Activated naive CD4-positive, alpha-beta T cell treated with anti-CD3 and anti-CD28 coated beads for 36 hours (primary cell): ENCODE data around the gene TAAR9. TPM values are rescaled to one million over a fixed set of nuclear protein-coding genes. Genes with fewer than 3 reads are reported as not detected.

ENCODE experiments used
- CTCF ChIA-PET: fragments of 350-600 bp; sonication (Branson Sonifier 250); formaldehyde crosslinking; loops from one replicate; lab custom pipeline; 2021; ENCODE audit warnings: antibody characterized with exemption; lab: Charles Lee
- DNase-seq: peaks from one replicate; pipeline ENCODE4 v3.0.0-alpha.2; 2020
- H3K27ac Mint-ChIP-seq: one replicate; pipeline ENCODE4 v1.8.0; 2021; ENCODE audit warnings: mild to moderate bottlenecking, mixed read lengths
- H3K27me3 Mint-ChIP-seq: one replicate; pipeline ENCODE4 v1.8.0; 2021; ENCODE audit warnings: low read depth, mixed read lengths
- H3K36me3 Mint-ChIP-seq: one replicate; pipeline ENCODE4 v1.8.0; 2021; ENCODE audit warnings: low read depth, mixed read lengths
- H3K4me1 Mint-ChIP-seq: one replicate; pipeline ENCODE4 v1.8.0; 2021; ENCODE audit warnings: low read depth, mixed read lengths
- H3K4me3 Mint-ChIP-seq: one replicate; pipeline ENCODE4 v1.8.0; 2021; ENCODE audit warnings: mild to moderate bottlenecking, moderate library complexity, mixed read lengths
- H3K9me3 Mint-ChIP-seq: one replicate; pipeline ENCODE4 v1.8.0; 2021; ENCODE audit warnings: mixed read lengths
- intact Hi-C: fragments of 100-400 bp; cut with micrococcal nuclease; formaldehyde crosslinking; loops from one replicate; pipeline ENCODE4 v1.15.1; 2023
- total RNA-seq, 2 experiments: library from RNA; stranded (reverse); gene quantifications; one replicate each; pipeline ENCODE4 v1.2.3, GENCODE V29; 2021

Gene TAAR9
- total RNA-seq, 2 experiments from 2014 or later, result not detected

- H3K27me3 Mint-ChIP-seq, result no peaks in the 10 kb centered on the region
- intact Hi-C loops, result no loop called here
- H3K27ac Mint-ChIP-seq, result no peak overlapping the region
- DNase-seq, result no peak
- no peak overlapping the region for H3K4me3 Mint-ChIP-seq
- H3K4me1 Mint-ChIP-seq, result peaks cover 30% of the 10 kb centered on the region
- CTCF ChIA-PET, result no interaction called here
- H3K9me3 Mint-ChIP-seq, result no peaks in the 10 kb centered on the region
- peaks cover 20% of the 10 kb centered on the region for H3K36me3 Mint-ChIP-seq
Observed at GRCh38 chr6:132504757-132505156, 33.3 kb upstream of the TAAR9 start.

- no peaks in the 10 kb centered on the region for H3K9me3 Mint-ChIP-seq
- no peak overlapping the region for H3K4me3 Mint-ChIP-seq
- H3K4me1 Mint-ChIP-seq, result peaks cover 27% of the 10 kb centered on the region
- peaks cover 16% of the 10 kb centered on the region for H3K36me3 Mint-ChIP-seq
- intact Hi-C loops, result no loop called here
- DNase-seq, result no peak
- CTCF ChIA-PET, result no interaction called here
- H3K27ac Mint-ChIP-seq, result no peak overlapping the region
- H3K27me3 Mint-ChIP-seq, result no peaks in the 10 kb centered on the region
Observed at GRCh38 chr6:132505158-132505557, 32.9 kb upstream of the TAAR9 start.

GRCh38 chr6:132506461-132506860, 31.6 kb upstream of the TAAR9 start:
- DNase-seq, result no peak
- H3K4me1 Mint-ChIP-seq, result peaks cover 37% of the 10 kb centered on the region
- H3K9me3 Mint-ChIP-seq, result no peaks in the 10 kb centered on the region
- peaks cover 9% of the 10 kb centered on the region for H3K36me3 Mint-ChIP-seq
- no peaks in the 10 kb centered on the region for H3K27me3 Mint-ChIP-seq
- intact Hi-C loops, result no loop called here
- H3K27ac Mint-ChIP-seq, result no peak overlapping the region
- CTCF ChIA-PET, result no interaction called here
- H3K4me3 Mint-ChIP-seq, result no peak overlapping the region

- CTCF ChIA-PET, result no interaction called here
- peaks cover 3% of the 10 kb centered on the region for H3K36me3 Mint-ChIP-seq
- H3K27me3 Mint-ChIP-seq, result no peaks in the 10 kb centered on the region
- no peak overlapping the region for H3K27ac Mint-ChIP-seq
- peaks cover 39% of the 10 kb centered on the region for H3K4me1 Mint-ChIP-seq
- DNase-seq, result no peak
- no peaks in the 10 kb centered on the region for H3K9me3 Mint-ChIP-seq
- H3K4me3 Mint-ChIP-seq, result no peak overlapping the region
- intact Hi-C loops, result no loop called here
Observed at GRCh38 chr6:132506869-132507808, 30.9 kb upstream of the TAAR9 start.

GRCh38 chr6:132511210-132511830, 26.8 kb upstream of the TAAR9 start:
- Mint-ChIP-seq H3K4me1 (peaks cover 36% of the 10 kb centered on the region), H3K27me3 (no peaks in the 10 kb centered on the region), H3K27ac (no peak overlapping the region), H3K9me3 (no peaks in the 10 kb centered on the region), H3K4me3 (no peak overlapping the region), H3K36me3 (peaks cover 3% of the 10 kb centered on the region)
- intact Hi-C loops, result loop anchor here (5.0 kb wide), 1 partner anchor 1441 kb away; the partner anchor contains the start of gene TBPL1
- CTCF ChIA-PET, result no interaction called here
- DNase-seq, result no peak

GRCh38 chr6:132511831-132512220, 26.3 kb upstream of the TAAR9 start:
- no peaks in the 10 kb centered on the region for H3K9me3 Mint-ChIP-seq
- no peaks in the 10 kb centered on the region for H3K27me3 Mint-ChIP-seq
- intact Hi-C loops, result loop anchor here (1.0 to 5.0 kb wide), 3 partner anchors 16 to 1440 kb away; partner anchors contain the start of gene TBPL1
- peaks cover 31% of the 10 kb centered on the region for H3K4me1 Mint-ChIP-seq
- CTCF ChIA-PET, result no interaction called here
- peaks cover 3% of the 10 kb centered on the region for H3K36me3 Mint-ChIP-seq
- DNase-seq, result no peak
- H3K27ac Mint-ChIP-seq, result no peak overlapping the region
- H3K4me3 Mint-ChIP-seq, result peak overlapping the region; percentile 78

- intact Hi-C loops, result loop anchor here (1.0 to 5.0 kb wide), 3 partner anchors 16 to 1440 kb away; partner anchors contain the start of gene TBPL1
- DNase-seq, result no peak
- H3K27ac Mint-ChIP-seq, result no peak overlapping the region
- H3K4me3 Mint-ChIP-seq, result peak overlapping the region; percentile 78
- peaks cover 29% of the 10 kb centered on the region for H3K4me1 Mint-ChIP-seq
- peaks cover 3% of the 10 kb centered on the region for H3K36me3 Mint-ChIP-seq
- H3K9me3 Mint-ChIP-seq, result no peaks in the 10 kb centered on the region
- no peaks in the 10 kb centered on the region for H3K27me3 Mint-ChIP-seq
- CTCF ChIA-PET, result interaction anchor here (1.5 kb wide), 1 partner anchor 28 kb away, joined by 6 read pairs; no protein-coding TSS in a partner anchor
Observed at GRCh38 chr6:132512342-132512637, 25.8 kb upstream of the TAAR9 start.

GRCh38 chr6:132512638-132513632, 25.1 kb upstream of the TAAR9 start, which contains the start of gene STX7:
Gene STX7 (minus strand): TSS chr6:132513116. CDS start chr6:132503530, 9,586 bp downstream.
- H3K27ac Mint-ChIP-seq, result no peak within 1 kb of the TSS
- peaks cover 26% of the 10 kb centered on the region for H3K4me1 Mint-ChIP-seq
- peak within 1 kb of the TSS; percentile 95 for H3K4me3 Mint-ChIP-seq
- peaks cover 2% of the 10 kb centered on the region for H3K36me3 Mint-ChIP-seq
- H3K27me3 Mint-ChIP-seq, result no peaks in the 10 kb centered on the region
- intact Hi-C loops, result loop anchor here (1.0 to 5.0 kb wide), 4 partner anchors 17 to 1439 kb away; partner anchors contain the start of genes RPS12 and TBPL1
- no peaks in the 10 kb centered on the region for H3K9me3 Mint-ChIP-seq
- CTCF ChIA-PET, result interaction anchor here (0.6 to 1.5 kb wide), 4 partner anchors 29 to 285 kb away, joined by 4 to 7 read pairs (median 6); partner anchors contain the start of gene SLC18B1
- DNase-seq, result peak; percentile 83

GRCh38 chr6:132513831-132514545, 24.1 kb upstream of the TAAR9 start:
- H3K36me3 Mint-ChIP-seq, result no peaks in the 10 kb centered on the region
- H3K4me1 Mint-ChIP-seq, result peaks cover 22% of the 10 kb centered on the region
- intact Hi-C loops, result loop anchor here (1.0 to 5.0 kb wide), 3 partner anchors 251 to 1438 kb away; partner anchors contain the start of genes RPS12 and TBPL1
- H3K9me3 Mint-ChIP-seq, result no peaks in the 10 kb centered on the region
- no peak for DNase-seq
- H3K27me3 Mint-ChIP-seq, result peaks cover 2% of the 10 kb centered on the region
- CTCF ChIA-PET, result interaction anchor here (0.6 to 1.5 kb wide), 5 partner anchors 17 to 284 kb away, joined by 4 to 7 read pairs (median 5); partner anchors contain the start of gene SLC18B1
- peak overlapping the region; percentile 95 for H3K4me3 Mint-ChIP-seq
- no peak overlapping the region for H3K27ac Mint-ChIP-seq

- CTCF ChIA-PET, result interaction anchor here (1.3 to 1.5 kb wide), 2 partner anchors 28 to 31 kb away, joined by 4 to 5 read pairs; no protein-coding TSS in a partner anchor
- Mint-ChIP-seq H3K9me3 (no peaks in the 10 kb centered on the region), H3K27ac (no peak overlapping the region), H3K4me3 (no peak overlapping the region), H3K36me3 (no peaks in the 10 kb centered on the region), H3K4me1 (peaks cover 22% of the 10 kb centered on the region), H3K27me3 (peaks cover 2% of the 10 kb centered on the region)
- intact Hi-C loops, result no loop called here
- no peak for DNase-seq
Observed at GRCh38 chr6:132515386-132515785, 22.7 kb upstream of the TAAR9 start.

GRCh38 chr6:132520953-132521352, 17.1 kb upstream of the TAAR9 start:
- H3K27me3 Mint-ChIP-seq, result peaks cover 12% of the 10 kb centered on the region
- H3K4me1 Mint-ChIP-seq, result no peaks in the 10 kb centered on the region
- intact Hi-C loops, result loop anchor here (5.0 kb wide), 1 partner anchor 136 kb away; the partner anchor contains the start of gene TAAR1
- no peak overlapping the region for H3K27ac Mint-ChIP-seq
- CTCF ChIA-PET, result no interaction called here
- H3K36me3 Mint-ChIP-seq, result no peaks in the 10 kb centered on the region
- H3K4me3 Mint-ChIP-seq, result no peak overlapping the region
- H3K9me3 Mint-ChIP-seq, result no peaks in the 10 kb centered on the region
- DNase-seq, result no peak
